Superior temporal gyrus (tissue), 1 donor: ENCODE results near the gene UBAP1.
"Not testable (repeated sequence)": the region's sequence is repeated elsewhere in the genome, so short reads cannot be mapped to it uniquely, and the experiment has no call there.

Experiments
- DNase-seq: peaks from one replicate; pipeline ENCODE4 v3.0.0-alpha.2; 2016; ENCODE audit errors: extremely low spot score

UBAP1 gene

GRCh38 chr9:34259315-34259714 is 80.5 kb downstream of the UBAP1 start:
- no peak for DNase-seq

DNA sequence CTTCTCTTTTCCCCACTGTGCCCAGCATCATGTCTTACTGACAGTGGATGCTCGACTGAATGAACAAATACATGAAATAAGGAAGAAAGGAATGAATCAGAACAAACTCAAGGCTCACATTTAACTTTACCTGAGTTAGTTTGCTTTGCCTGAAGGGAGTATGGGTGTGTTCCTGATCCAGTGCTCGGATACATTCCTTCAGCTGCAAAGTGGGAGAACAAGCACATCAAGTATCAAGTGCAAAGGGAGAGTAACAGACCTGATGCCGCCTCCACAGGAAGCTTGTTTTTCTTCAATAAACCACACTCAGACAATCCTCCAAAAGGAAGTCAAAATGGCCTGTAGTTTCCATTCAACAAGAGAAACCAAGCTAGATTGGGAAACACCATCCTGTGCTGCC is 84.1 kb downstream of the UBAP1 start:
- no peak for DNase-seq

- no peak for DNase-seq
These were observed 88.8 kb downstream of the UBAP1 start for GRCh38 chr9:34267660-34268059.

GRCh38 chr9:34271265-34272006 is 92.6 kb downstream of the UBAP1 start:
- no peak for DNase-seq

DNA sequence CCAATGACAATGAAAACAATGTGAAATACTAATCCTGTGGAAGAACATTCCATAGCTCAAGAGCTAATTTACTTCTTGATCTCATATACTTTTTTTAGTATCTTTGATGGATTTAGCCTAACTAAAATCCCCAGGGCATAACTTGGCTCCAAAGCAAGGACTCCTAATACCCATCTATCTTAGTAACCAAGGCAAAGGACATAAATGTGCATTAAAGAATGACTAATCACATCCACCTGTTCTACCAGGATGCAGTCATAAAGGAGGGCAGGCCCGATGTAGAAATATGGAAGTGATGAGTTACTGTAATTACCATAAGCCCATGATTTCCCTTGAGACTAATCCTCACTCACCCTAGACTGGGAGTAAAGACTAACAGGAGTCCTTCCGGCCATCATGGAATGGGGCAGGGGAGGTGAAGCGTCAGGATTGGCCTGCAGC is 93.3 kb downstream of the UBAP1 start:
- DNase-seq = no peak

GRCh38 chr9:34273588-34273987 is 94.7 kb downstream of the UBAP1 start:
- not testable (repeated sequence) for DNase-seq

- DNase-seq = no peak
These were observed 97.0 kb downstream of the UBAP1 start for GRCh38 chr9:34275811-34276210.

- no peak for DNase-seq
These were observed 97.9 kb downstream of the UBAP1 start for GRCh38 chr9:34276772-34277171.

- no peak for DNase-seq
These were observed 100.6 kb downstream of the UBAP1 start for GRCh38 chr9:34279411-34279810.

DNA sequence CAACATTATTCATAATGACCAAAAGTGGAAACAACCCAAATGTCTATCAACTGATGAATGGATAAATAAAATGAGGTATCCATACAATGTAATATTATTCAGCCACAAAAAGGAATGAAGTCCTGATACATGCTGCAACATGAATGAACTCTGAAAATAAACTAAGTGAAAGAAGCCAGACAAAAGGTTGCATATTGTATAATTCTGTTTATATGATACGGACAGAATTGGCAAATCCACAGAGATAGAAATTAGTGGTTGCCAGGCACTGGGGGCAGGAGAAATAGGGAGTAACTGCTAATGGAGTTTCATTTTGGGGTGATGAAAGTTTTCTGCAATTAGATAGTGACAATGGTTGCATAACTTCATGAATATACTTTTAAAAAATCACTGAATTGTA is 103.3 kb downstream of the UBAP1 start:
- DNase-seq = no peak

DNA sequence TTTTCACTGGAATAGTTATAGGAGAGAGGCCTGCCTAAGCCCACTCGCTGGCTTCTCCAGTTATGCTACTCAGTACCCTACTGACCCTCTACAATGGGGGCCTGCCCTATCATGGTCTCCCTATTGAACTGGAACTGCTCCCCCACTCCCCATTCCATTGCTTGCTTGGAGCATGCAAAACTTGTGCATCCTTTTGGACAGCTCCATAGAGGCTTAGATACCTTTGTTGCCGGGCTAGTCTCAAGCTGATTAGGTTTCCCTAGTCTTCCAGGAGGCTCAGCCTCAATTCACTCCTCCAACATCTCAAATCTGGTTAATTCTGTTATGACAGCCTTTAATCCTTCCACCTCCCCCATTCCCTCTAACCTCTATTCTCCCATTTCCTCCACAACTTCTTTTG is 110.3 kb downstream of the UBAP1 start:
- DNase-seq = no peak

DNA sequence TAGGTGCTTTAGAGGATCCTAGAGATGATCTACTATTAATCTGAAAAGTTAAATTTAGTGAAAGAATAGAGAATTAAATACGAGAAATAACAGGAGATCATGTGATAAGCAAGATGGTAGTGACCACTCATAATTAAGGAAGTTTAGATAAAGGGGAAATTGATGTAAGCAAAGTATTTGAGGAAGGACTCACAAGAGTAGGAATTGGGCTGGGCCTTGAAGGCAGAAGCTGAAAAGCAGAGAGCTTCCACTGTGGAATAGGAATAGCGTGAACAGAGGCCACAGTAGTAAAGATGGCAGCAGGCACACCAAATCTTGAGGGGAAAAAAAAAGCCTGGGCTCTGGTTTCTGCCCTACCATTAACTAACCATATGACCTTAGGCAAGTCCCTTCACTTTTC is 112.2 kb downstream of the UBAP1 start:
- no peak for DNase-seq

GRCh38 chr9:34291423-34291822 is 112.6 kb downstream of the UBAP1 start:
- DNase-seq = no peak

GRCh38 chr9:34292552-34292951 is 113.7 kb downstream of the UBAP1 start:
- DNase-seq = no peak

DNA sequence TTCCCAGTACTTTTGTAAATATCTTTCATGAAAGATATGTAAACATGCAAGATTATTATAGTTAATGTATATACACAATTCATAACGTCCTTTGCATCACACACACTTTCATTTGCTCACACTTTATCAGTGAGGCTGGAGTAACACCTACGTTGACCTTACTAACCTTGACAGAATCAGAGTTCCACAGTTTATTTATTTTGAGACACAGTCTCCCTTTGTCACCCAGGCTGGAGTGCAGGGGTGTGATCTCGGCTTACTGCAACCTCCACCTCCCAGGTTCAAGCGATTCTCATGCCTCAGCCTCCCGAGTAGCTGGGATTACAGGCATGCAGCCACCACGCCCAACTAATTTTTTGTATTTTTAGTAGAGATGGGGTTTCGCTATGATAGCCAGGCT is 122.2 kb downstream of the UBAP1 start:
- DNase-seq = not testable (repeated sequence)
